ENCODE results near the gene PDE7B.

GRCh38 chr6:136158971-136159370 is 307.5 kb downstream of the PDE7B start:
- TF ChIP-seq ZNF571 (tag by site-specific recombination; IDR thresholded peaks at IDR 0.05) (no peak), CTCF (tag by site-specific recombination; IDR thresholded peaks at IDR 0.05) (no peak), RBAK (tag by site-specific recombination; IDR thresholded peaks at IDR 0.05) (no peak), ZFHX2 (tag by site-specific recombination; conservative IDR thresholded peaks at IDR 0.05) (no peak), ZNF18 (tag by site-specific recombination; IDR thresholded peaks at IDR 0.05) (no peak)

Data from HEK293 (cell line).